ENCODE results near the gene LRRFIP2.

LRRFIP2 gene

GRCh38 chr3:37114251-37115145, 59.9 kb downstream of the LRRFIP2 start:
- TF ChIP-seq Cebpa-rat (IDR thresholded peaks at IDR 0.05), result no peak
- 0 out of 2 replicates have a peak overlapping the region, but pooled peaks have one; percentile 4 for H3K4me2 ChIP-seq
- no peak overlapping the region for H3K4me3 ChIP-seq
- H3K9ac ChIP-seq, result no peak overlapping the region
- H3K36me3 ChIP-seq, result 0 out of 2 replicates have a peak, but pooled peaks cover 6% of the 10 kb centered on the region
- peaks cover 6% of the 10 kb centered on the region for H3K4me1 ChIP-seq
- H3K27ac ChIP-seq, result no peak overlapping the region
- H3K9me3 ChIP-seq, result no peaks in the 10 kb centered on the region
- H4K20me1 ChIP-seq, result no peaks in the 10 kb centered on the region
- H3K27me3 ChIP-seq, result no peaks in the 10 kb centered on the region

GRCh38 chr3:37112987-37113386, 61.4 kb downstream of the LRRFIP2 start:
- Histone ChIP-seq H3K27me3 (no peaks in the 10 kb centered on the region), H3K9me3 (no peaks in the 10 kb centered on the region), H3K4me3 (no peak overlapping the region), H3K9ac (no peak overlapping the region), H3K27ac (no peak overlapping the region), H4K20me1 (no peaks in the 10 kb centered on the region), H3K4me2 (no peak overlapping the region), H3K4me1 (peaks cover 6% of the 10 kb centered on the region), H3K36me3 (0 out of 2 replicates have a peak, but pooled peaks cover 6% of the 10 kb centered on the region)
- TF ChIP-seq Cebpa-rat (IDR thresholded peaks at IDR 0.05), result no peak

- H3K4me2 ChIP-seq, result no peak overlapping the region
- H3K4me1 ChIP-seq, result peaks cover 6% of the 10 kb centered on the region
- H3K9me3 ChIP-seq, result no peaks in the 10 kb centered on the region
- no peak overlapping the region for H3K4me3 ChIP-seq
- TF ChIP-seq Cebpa-rat (IDR thresholded peaks at IDR 0.05), result no peak
- H3K36me3 ChIP-seq, result 0 out of 2 replicates have a peak, but pooled peaks cover 6% of the 10 kb centered on the region
- no peaks in the 10 kb centered on the region for H4K20me1 ChIP-seq
- no peak overlapping the region for H3K9ac ChIP-seq
- H3K27me3 ChIP-seq, result no peaks in the 10 kb centered on the region
- H3K27ac ChIP-seq, result no peak overlapping the region
Observed at GRCh38 chr3:37111199-37111598, 63.2 kb downstream of the LRRFIP2 start.

GRCh38 chr3:37107846-37108245, 66.5 kb downstream of the LRRFIP2 start:
- Histone ChIP-seq H3K9ac (no peak overlapping the region), H3K9me3 (no peaks in the 10 kb centered on the region), H3K36me3 (no peaks in the 10 kb centered on the region), H3K27me3 (no peaks in the 10 kb centered on the region), H3K4me3 (no peak overlapping the region), H3K4me2 (no peak overlapping the region), H3K4me1 (no peaks in the 10 kb centered on the region), H4K20me1 (no peaks in the 10 kb centered on the region), H3K27ac (no peak overlapping the region)
- no peak for TF ChIP-seq Cebpa-rat (IDR thresholded peaks at IDR 0.05)

- Histone ChIP-seq H3K4me2 (no peak overlapping the region), H3K4me1 (no peaks in the 10 kb centered on the region), H3K4me3 (no peak overlapping the region), H3K36me3 (no peaks in the 10 kb centered on the region), H4K20me1 (no peaks in the 10 kb centered on the region), H3K9me3 (no peaks in the 10 kb centered on the region), H3K27ac (no peak overlapping the region), H3K27me3 (no peaks in the 10 kb centered on the region), H3K9ac (no peak overlapping the region)
- TF ChIP-seq Cebpa-rat (IDR thresholded peaks at IDR 0.05), result no peak
Observed at GRCh38 chr3:37103103-37103808, 71.1 kb downstream of the LRRFIP2 start.

GRCh38 chr3:37100411-37100810, 74.0 kb downstream of the LRRFIP2 start:
- TF ChIP-seq Cebpa-rat (IDR thresholded peaks at IDR 0.05), result no peak
- no peaks in the 10 kb centered on the region for H3K4me1 ChIP-seq
- 0 out of 2 replicates have a peak, but pooled peaks cover 4% of the 10 kb centered on the region for H3K36me3 ChIP-seq
- H4K20me1 ChIP-seq, result no peaks in the 10 kb centered on the region
- H3K4me2 ChIP-seq, result no peak overlapping the region
- H3K27me3 ChIP-seq, result no peaks in the 10 kb centered on the region
- no peak overlapping the region for H3K4me3 ChIP-seq
- no peak overlapping the region for H3K9ac ChIP-seq
- no peaks in the 10 kb centered on the region for H3K9me3 ChIP-seq
- H3K27ac ChIP-seq, result no peak overlapping the region

- Histone ChIP-seq H3K27ac (no peak overlapping the region), H3K9me3 (no peaks in the 10 kb centered on the region), H3K4me2 (no peak overlapping the region), H3K27me3 (no peaks in the 10 kb centered on the region), H4K20me1 (no peaks in the 10 kb centered on the region), H3K4me1 (no peaks in the 10 kb centered on the region), H3K9ac (no peak overlapping the region), H3K36me3 (0 out of 2 replicates have a peak, but pooled peaks cover 4% of the 10 kb centered on the region), H3K4me3 (no peak overlapping the region)
- no peak for TF ChIP-seq Cebpa-rat (IDR thresholded peaks at IDR 0.05)
Observed at GRCh38 chr3:37099469-37099868, 74.9 kb downstream of the LRRFIP2 start.

- TF ChIP-seq Cebpa-rat (IDR thresholded peaks at IDR 0.05), result no peak
- no peak overlapping the region for H3K4me3 ChIP-seq
- no peak overlapping the region for H3K4me2 ChIP-seq
- 0 out of 2 replicates have a peak, but pooled peaks cover 4% of the 10 kb centered on the region for H3K36me3 ChIP-seq
- H3K9ac ChIP-seq, result no peak overlapping the region
- no peaks in the 10 kb centered on the region for H4K20me1 ChIP-seq
- H3K4me1 ChIP-seq, result no peaks in the 10 kb centered on the region
- no peak overlapping the region for H3K27ac ChIP-seq
- H3K27me3 ChIP-seq, result no peaks in the 10 kb centered on the region
- H3K9me3 ChIP-seq, result no peaks in the 10 kb centered on the region
Observed at GRCh38 chr3:37098884-37099283, 75.5 kb downstream of the LRRFIP2 start.

GRCh38 chr3:37097776-37098175, 76.6 kb downstream of the LRRFIP2 start:
- Histone ChIP-seq H3K27me3 (no peaks in the 10 kb centered on the region), H3K9ac (no peak overlapping the region), H3K4me2 (no peak overlapping the region), H3K4me1 (no peaks in the 10 kb centered on the region), H3K9me3 (no peaks in the 10 kb centered on the region), H3K27ac (no peak overlapping the region), H3K36me3 (0 out of 2 replicates have a peak, but pooled peaks cover 4% of the 10 kb centered on the region), H4K20me1 (no peaks in the 10 kb centered on the region), H3K4me3 (no peak overlapping the region)
- no peak for TF ChIP-seq Cebpa-rat (IDR thresholded peaks at IDR 0.05)

- Histone ChIP-seq H3K27ac (no peak overlapping the region), H4K20me1 (no peaks in the 10 kb centered on the region), H3K27me3 (no peaks in the 10 kb centered on the region), H3K9ac (no peak overlapping the region), H3K9me3 (no peaks in the 10 kb centered on the region), H3K4me1 (no peaks in the 10 kb centered on the region), H3K4me3 (no peak overlapping the region), H3K4me2 (no peak overlapping the region), H3K36me3 (0 out of 2 replicates have a peak, but pooled peaks cover 10% of the 10 kb centered on the region)
- no peak for TF ChIP-seq Cebpa-rat (IDR thresholded peaks at IDR 0.05)
Observed at GRCh38 chr3:37096975-37097374, 77.4 kb downstream of the LRRFIP2 start.

Measured in BLaER1 (cell line).